Right renal cortex interstitium (tissue), 3 donors: ENCODE data around the gene FAM13B. TPM values are rescaled to one million over a fixed set of nuclear protein-coding genes. Genes with fewer than 3 reads are reported as not detected.
"Not testable (repeated sequence)": the region's sequence is repeated elsewhere in the genome, so short reads cannot be mapped to it uniquely, and the experiment has no call there.

ENCODE experiments used
- DNase-seq, 3 donors: peaks; one replicate each; pipeline ENCODE4 v3.0.0-alpha.2; 2013; ENCODE audit warnings: low read depth in 3 of 3, low spot score in 2 of 3
- polyA plus RNA-seq, 3 donors: library from polyadenylated mRNA; unstranded; fragments of 120-200 nt; gene quantifications; one replicate each; pipeline ENCODE4 v1.2.1, GENCODE V29; 2013; ENCODE audit not compliant: insufficient read length in 3 of 3

FAM13B gene
- polyA plus RNA-seq, 3 donors = 52.5 to 56.2 (median 52.8) TPM

DNA sequence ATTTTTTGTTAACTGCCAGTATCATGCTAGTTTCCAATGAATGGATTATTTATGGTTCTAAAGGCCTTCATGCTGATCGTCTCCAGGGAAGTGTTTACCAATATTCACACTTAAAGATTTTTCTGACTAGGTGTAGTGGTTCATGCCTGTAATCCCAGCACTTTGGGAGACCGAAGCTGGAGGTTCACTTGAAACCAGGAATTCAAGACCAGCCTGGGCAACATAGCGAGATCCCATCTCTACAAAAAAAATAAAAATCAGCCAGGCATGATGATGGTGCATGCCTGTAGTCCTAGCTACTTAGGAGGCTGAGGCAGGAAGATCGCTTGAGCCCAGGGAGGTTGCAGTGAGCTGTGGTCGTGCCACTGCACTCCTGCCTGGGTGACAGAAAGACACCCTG, 43.5 kb downstream of the FAM13B start:
- no peak for DNase-seq

GRCh38 chr5:137975208-137975607, 57.7 kb downstream of the FAM13B start:
- DNase-seq = no peak

- DNase-seq = not testable (repeated sequence)
Observed at GRCh38 chr5:137970384-137970783, 62.5 kb downstream of the FAM13B start.

DNA sequence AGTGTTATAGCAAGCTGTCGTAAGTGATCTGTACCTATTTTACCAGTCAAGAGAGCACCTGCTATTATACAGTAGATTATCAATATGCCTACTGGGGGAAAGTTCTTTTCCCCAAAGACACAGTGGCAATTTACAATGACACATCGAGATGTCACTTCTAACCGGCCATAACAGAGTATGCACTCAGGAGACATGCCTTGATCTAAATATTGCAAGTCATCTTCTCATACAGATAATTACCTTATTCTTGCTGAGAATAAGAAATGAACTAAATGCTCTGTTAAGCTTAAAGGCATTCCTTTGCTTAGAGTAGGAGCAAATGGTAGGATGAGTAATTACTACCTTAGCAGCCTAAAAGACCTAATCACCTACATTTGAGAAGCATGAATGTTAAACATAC, 72.1 kb downstream of the FAM13B start:
- no peak for DNase-seq

- DNase-seq = no peak
Observed at GRCh38 chr5:137960141-137960540, 72.7 kb downstream of the FAM13B start.

GRCh38 chr5:137959488-137959887, 73.4 kb downstream of the FAM13B start:
- no peak for DNase-seq

DNA sequence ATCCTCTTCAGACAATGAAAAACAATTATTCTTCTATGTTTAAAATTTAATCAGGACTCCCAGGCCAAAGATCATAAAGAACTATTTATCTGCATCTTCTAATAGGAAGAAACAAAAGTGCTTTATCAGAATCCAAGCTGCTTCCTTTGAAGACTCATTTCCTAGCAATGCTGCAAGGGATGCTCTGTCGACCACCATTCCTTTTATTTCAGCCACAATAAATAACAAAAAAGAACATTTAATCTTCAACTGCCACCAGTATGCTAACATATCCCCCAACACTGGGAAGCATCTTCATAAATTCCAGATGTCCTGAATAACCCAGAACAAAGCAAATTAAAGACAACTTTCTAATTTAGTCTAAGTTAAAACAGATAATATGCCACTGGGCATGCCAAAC, 74.9 kb downstream of the FAM13B start:
- no peak for DNase-seq

DNA sequence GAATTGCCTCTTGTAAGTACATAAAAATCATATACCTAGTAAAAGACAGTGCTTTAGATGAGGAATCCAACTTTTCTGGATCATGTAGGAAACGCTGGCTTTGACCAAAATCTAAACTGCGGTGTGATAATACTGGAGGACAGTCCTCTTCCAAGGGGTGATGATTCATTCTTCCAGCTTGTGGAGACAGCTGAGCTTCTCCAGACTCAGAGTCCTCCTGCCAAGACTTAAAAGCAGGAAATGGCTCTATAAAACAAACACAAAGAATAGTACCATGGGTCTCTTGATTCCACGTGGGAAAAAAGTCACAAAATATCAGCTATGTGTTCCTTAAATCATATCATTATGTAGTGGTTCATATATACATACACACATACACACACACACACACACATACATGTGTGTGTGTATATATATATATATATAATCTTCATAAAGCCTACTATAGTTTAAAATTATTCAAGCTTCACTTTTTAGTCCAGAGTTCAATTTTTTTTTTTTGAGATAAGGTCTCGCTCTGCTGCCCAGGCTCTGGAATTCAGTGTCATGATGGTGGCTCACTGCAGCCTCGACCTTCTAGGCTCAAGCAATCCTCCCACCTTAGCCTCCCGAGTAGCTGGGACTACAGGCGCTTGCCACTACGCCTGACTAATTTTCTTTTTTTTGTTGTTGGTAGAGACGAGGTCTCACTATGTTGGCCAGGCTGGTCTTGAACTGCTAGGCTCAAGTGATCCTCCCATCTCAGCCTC, 78.6 kb downstream of the FAM13B start:
- no peak for DNase-seq

- DNase-seq = no peak
Observed at GRCh38 chr5:137945825-137946224, 87.1 kb downstream of the FAM13B start.

DNA sequence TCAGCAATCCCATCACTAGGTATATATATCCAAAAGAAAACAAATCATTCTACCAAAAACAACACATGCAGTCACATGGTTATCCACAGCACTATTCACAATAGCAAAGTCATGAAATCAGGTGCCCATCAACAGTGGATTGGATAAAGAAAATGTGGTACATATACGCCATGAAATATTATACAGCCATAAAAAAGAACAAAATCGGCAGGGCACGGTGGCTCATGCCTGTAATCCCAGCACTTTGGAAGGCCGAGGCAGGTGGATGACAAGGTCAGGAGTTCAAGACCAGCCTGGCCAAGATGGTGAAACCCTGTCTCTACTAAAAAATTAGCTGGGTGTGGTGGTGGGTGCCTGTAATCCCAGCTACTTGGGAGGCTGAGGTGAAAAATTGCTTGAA, 88.6 kb downstream of the FAM13B start:
- not testable (repeated sequence) for DNase-seq

DNA sequence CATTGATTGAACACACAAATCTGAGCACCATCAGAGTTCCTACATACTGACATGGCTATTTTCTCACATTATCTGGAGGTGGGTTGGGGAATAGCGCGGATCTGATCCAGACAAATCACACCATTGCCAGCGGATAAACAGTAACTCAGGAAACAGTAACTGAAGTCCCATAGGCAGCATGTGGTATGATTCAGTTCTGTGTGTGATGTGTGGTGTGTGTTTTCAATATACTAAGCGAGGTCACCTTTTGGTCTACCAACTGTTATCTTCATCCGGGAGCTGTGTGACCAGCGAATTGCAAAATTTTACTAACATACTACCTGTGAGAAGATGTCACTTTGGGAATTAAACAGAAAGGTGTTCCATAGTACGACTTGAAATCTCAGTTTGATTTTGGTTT, 93.5 kb downstream of the FAM13B start:
- DNase-seq = no peak

GRCh38 chr5:137938751-137939143, 94.1 kb downstream of the FAM13B start:
- DNase-seq = no peak

DNA sequence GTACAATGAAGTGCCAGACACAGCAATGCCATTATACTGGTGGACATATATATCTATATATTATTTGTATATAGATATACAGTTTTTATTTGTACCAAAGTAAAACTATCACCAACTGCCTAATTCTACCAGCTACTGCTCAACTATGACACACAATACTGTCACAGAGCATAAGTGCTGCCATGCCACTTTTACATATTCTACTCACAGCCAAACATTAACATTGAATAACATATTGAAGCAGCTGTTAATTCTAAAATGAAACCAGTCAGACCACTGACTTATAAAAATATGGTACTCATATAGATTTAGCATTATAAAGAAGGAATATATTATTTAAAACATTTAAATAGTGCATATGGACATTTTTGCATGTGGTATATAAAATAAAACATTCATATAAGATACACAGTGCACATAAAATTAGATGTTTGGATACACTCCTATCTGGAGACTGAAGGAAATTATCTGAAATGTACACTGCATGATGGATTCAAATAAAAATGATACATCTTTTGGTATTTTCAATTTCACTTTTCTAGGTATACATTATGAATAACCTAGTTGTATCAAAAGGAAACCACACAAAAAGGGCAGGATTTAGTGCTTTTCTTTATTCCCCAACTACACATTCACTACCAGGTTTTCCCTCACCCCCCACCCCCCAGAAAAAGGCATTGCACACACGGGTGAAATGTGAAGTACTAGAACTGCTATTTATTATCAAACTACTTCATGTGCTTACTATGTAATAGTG, 94.7 kb downstream of the FAM13B start:
- no peak for DNase-seq

DNA sequence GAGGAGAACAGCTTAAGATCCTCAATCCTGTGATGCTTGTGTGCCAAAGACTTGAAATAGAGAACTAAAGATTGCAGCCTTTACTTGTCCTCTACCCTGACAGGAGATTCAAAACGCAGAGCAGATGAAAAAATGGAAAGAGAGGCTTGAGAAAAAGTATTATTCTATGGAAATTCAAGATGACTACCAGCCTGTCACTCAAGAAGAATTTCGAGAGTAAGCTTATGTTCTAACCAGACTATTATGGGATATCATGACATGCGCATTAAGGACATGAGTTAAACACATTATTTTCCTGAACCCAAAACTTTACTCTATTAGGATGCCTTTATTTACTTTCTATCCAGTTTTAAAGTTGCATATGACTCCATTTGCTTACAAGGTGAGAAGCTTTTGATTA, 97.2 kb downstream of the FAM13B start:
- DNase-seq = no peak

DNA sequence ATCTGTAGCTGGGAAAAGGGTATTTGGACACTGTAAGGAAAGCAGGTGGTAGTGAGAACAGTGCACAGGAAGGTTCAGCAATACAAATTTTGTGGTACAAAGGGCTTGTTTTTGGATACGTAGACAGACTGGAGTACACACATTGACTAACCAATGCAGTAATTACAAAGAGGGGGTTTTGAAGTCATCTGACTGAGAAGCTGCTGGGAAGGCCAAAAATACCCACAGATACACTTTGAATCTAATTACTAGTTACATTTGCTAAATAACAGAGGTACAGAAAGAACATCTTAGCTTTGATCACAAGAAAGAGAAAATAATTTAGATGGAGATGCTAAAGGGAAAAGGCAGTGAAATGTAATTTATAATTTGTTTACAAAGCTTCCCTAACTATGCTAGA, 97.7 kb downstream of the FAM13B start:
- no peak for DNase-seq

DNA sequence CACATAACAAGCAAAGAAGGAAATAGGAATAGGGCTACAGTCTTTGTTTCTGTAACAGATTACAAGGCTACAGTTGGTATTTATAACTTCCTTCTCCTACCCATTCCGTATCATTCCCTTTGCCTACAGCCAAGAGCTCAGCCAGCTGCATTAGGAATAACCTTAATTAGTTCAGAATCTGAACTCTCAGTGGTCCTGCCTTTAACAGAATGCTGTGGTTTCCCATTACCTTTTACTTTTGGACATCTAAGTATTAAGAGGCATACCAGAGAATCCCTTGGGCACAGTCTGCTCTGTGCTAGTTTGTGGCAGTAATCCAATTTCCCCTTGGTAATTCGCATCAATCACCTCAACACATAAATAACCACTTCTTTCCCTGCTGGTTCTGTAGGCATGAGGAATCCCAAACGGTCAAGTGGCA, 99.4 kb downstream of the FAM13B start:
- DNase-seq = no peak

DNA sequence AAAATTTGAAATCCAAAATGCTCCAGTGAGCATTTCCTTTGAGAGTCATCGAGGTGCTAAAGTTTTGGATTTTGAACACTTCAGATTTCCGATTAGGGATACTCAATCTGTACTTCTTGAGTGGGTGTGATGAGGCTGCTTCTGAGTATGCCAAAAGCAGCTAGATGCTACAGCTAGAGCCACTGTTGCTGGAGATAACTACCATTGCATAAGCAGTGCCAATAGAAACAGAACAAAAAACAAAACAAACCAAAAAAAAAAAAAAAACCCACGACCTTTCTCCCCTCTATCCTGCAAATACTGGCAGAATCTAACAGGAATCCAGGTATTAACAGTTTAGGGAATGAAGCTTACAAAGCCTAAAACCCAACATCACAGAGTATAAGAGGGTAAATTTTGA, 100.1 kb downstream of the FAM13B start:
- no peak for DNase-seq

GRCh38 chr5:137923856-137924255, 109.0 kb downstream of the FAM13B start:
- DNase-seq = no peak

DNA sequence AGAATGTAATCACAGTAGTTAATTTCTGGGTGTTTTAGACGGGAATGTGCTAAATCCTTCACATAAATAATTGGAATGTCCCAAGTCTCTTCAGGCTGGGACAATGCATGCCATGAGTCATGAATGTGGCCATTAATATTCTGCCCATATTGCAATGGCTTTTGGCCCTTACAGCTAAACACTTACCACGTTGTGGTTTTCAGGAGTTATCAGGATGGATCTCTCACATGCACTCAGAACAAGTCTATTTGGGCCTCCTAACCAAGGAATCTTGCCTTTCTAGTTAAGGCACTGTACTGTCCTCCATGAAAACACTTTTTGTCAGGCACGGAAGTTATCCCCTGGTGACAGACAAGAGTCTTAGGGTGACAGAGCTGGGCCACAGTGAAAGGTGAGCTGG, 110.9 kb downstream of the FAM13B start:
- DNase-seq = no peak

GRCh38 chr5:137916923-137917322, 116.0 kb downstream of the FAM13B start:
- DNase-seq = no peak

- no peak for DNase-seq
Observed at GRCh38 chr5:137914758-137915157, 118.1 kb downstream of the FAM13B start.

DNA sequence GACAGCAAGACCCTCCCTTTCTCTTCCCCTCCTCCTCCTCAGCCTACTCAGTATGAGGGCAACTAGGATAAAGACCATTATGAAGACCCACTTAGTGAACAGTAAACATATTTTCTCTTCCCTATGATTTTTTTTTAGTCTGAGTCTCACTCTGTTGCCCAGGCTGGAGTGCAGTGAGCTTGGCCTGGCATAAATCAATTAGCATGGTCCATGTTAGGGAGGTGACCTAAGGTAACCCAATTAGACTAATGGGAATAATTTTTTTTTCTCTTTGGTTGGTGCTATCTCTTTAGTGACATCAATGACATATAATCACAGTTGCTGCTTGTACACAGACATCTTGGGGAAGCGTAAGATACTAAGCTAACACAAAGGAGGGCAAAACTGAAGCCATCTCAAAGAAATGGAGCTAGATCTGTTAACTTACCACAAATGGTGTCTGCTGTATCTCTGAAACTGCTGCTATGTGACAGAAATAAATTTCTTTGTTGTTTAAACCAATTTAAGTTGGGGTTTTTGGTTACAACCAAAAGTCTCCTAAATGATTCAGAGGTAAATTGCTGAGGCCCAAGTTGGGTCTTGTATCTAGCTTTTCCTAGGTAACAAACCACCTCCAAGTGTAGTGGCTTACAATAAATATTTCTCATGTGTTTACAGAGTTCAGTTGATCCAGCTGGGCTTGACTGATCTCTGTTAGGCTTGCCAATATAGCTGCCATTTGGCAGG, 130.3 kb downstream of the FAM13B start:
- DNase-seq = no peak
